Gastrocnemius medialis (tissue), 4 donors: ENCODE measurements around the gene AUTS2.

Experiments used
- CTCF ChIP-seq, 5 experiments: fragments of 450-650 bp in 3 of 5; fragments of 200-600 bp in 2 of 5; sonication (generic) in 2 of 5; IDR thresholded peaks in 4 of 5; conservative IDR thresholded peaks in 1 of 5; 1 replicate in 4 of 5; 2 replicates in 1 of 5; pipeline ENCODE4 v1.5.1; 2016 to 2019; ENCODE audit warnings: antibody characterized with exemption in 5 of 5, mild to moderate bottlenecking in 3 of 5, moderate library complexity in 3 of 5
- POLR2A ChIP-seq, 2 donors: fragments of 450-650 bp; IDR thresholded peaks; one replicate each; pipeline ENCODE4 v1.6.1; 2017; ENCODE audit warnings: antibody characterized with exemption in 2 of 2, mild to moderate bottlenecking in 2 of 2, moderate library complexity in 2 of 2

- TF ChIP-seq CTCF (IDR thresholded peaks at IDR 0.05 in 4 of 5, conservative IDR thresholded peaks at IDR 0.05 in 1 of 5): no peak
- no peak for TF ChIP-seq POLR2A (IDR thresholded peaks at IDR 0.05)
These were observed 15.6 kb downstream of the AUTS2 start for GRCh38 chr7:69613846-69614245.
